ENCODE measurements around the gene NR2F1.

NR2F1 gene

DNA sequence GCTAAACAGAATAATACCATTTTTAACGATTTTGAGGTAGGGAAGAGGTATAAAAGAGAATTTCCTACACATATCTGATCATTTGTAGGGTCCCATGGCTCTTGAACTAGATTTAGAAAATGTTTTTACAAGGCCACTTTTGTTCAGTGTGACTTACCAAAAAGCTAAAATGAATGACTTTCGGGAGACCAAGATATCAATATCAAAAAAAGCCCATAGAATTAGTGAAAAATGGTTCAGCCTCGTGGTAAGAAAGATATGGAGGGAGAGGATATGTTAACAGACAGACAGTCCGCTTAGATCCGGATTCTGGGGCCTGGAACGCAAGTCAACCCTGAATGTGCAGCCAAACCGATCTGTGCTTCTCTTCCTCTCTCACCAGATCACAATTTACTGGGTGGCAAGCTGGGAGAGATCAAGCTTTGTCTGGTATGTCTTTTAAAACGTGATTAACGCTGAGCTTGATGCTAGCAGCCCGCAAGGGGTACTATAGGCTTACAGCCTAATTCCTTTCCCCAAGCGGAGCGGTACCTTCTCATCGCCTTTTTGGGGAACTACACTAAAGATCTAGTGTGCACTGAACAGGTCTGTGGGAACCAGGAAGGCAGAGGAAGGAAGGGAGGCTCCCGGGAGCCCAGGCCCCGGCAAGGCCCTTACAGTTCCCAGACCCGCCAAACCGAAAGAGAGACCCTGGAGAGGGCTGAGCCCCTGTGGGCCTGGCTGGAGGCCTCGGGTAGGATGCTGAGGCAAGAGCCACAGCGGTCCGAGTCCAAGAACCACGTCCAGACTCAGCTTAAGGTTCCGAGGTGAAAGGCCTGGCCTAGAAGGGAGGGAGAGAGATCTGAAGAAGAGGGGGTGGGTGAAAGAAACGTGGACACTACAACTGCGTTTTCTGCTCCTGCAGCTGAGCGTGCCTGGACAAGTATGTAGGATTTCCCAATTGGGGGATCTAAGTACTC lies 4.9 kb upstream of the NR2F1 start:
- no peak for DNase-seq

DNA sequence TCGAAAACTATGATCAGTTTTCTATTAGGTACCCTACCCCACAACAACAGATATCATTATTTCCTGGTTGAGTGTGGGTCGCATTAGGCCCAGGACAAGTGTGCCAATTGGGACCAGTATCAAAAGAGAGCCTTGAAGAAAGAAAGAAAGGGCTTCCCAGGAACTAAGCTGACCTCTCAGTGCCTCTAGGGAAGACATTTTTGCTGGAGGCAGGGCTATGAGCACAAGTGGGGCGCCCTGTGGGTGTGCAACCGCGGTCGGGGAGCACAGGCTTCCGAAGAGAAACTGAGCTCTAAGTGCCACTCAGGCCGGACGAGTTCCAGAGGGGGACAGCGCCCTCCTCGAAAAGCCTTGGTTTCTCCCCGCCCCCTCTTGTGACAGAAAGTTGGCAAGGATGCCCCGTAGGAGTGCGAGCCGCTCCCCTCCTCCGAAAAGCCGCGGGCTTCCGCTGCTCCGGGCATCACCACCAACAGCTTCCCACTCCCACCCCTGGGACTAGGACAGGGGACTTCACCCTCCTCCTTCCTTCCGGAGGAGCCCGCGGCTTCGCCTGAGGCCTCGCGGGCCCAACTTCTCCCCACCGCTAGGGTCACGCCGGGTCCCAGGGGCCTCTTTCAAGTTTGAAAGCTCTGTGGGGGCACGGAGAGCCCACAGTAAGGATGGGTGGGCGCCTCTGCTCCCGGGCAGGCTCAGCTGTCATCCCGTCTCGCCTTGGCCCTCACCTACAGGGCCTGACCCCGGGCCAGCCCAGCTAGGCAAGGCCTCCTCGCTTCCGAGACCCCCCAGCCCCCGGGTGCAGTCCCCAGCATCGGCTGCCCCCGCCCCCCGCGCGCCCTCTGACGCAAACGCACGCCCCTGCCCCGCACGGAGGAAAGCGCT lies 4.0 kb upstream of the NR2F1 start:
- no peak for DNase-seq

DNA sequence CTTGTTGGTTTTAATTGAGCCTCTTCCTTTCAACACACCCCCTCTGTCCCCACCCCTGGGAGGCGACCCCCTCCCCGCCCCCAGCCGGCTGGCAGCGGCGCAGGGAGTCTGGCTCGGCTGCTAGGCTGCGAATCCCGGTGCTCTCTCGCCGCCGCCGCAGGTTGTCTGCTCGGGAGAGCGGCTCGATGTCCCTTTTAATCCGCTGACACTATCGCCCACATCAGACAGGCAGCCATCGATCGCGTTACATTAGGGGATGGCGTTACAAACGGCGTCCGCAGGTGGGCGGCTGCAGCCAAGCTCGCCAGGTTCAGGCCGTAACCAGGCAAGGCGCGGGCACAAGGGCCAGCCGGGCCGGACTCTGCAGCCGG lies 3.3 kb upstream of the NR2F1 start:
- DNase-seq, result no peak

DNA sequence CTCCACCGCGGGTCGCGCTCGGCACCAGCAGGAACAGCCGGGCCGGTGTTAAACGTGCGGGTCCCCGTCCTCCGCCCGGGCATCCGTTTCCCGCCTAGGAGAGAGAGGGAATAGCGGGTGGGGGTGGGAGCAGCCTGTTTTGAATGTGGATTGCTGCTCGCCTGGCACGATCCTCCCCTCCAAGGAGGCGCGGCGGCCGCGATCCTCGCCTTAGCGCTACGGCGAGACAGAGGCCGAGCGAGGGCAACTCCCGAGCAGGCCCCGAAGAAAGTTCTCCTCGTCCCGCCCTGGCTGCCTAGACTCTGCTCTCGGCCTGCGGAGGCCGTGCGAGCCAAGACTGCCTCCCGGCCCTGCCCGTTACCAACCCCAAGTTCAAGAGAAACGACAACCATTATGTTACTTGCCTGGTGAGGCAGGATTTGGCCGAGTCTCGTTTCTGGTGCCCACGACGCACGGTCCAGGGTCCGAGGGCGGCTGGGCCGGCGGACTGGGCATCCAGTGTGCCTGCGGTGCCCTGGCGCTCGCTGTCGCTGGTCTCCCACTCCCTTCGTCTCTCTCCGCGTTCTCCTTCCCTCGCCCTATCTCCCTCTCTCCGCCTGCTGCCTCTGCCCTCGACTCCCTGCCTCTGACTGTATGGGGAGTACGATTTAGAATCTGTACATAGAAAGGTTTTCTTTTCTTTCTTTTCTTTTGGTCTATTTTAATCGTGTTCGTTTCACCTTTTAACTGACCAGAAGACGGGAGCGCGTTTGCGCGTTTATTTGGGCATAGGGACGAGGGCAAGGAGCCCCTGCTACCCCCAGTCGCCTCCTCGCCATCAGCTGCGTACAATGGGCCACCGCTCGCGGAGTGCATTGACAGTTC lies 2.7 kb upstream of the NR2F1 start:
- no peak for DNase-seq

DNA sequence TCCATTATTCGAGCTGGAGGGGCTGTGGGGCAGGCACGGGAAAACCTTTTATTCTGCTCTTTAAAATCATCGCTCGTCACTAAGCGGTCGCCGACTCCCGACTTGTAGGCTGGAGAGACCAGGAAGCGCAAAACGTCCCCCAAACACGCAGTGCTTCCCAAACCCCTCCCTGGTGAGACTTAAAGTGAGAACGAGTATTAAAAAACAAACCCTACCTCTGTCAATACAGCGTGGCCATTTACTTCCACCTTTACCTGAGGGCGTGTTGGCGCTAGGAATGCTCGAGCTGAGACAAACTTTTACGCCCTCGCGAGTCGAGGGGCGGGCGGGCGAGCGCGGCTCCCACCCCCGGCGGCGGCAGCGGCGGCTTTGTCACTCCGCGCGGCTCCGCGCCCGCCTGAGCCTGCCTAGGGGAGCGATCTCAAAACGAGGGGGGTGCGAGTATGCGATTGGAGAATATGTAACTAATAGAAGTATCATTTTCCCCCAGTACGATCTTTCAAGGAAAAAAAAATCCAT lies 2.0 kb upstream of the NR2F1 start, which contains the start of gene NR2F1-AS1:
NR2F1-AS1 (minus strand) TSS at position 293 of the 519 bp plus-strand sequence.
- DNase-seq, result no peak

DNA sequence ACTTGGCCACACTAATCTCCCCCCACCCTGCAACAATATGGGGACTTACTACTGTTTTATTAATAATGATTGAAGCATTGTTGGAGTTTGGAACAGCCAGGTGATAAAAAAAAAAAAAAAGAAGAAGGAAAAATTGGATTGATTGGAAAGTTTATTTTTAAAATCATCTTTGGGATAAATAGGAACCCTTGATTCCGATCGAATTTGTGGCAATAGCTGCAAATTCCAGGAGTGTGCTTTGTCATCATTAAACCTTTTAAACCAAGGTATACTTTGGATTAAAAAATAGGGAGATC lies 907 bp upstream of the NR2F1 start:
- no peak for DNase-seq

DNA sequence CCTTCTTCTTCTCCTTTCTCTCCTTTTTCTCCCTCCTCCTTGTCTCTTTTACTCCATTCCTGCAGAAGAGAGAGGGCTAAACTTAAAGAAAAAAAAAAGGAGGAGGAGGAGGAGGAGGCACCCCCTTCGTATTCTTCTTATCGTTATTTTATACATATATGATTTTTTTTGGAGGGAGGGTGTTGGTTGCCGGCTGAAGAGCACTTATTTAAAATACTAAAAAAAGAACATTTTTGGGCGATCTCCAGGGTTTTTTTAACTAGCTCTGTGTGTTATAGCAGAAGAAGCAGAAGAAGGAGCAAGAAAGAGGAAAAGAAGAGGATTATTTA lies 381 bp downstream of the NR2F1 start:
- no peak for DNase-seq

DNA sequence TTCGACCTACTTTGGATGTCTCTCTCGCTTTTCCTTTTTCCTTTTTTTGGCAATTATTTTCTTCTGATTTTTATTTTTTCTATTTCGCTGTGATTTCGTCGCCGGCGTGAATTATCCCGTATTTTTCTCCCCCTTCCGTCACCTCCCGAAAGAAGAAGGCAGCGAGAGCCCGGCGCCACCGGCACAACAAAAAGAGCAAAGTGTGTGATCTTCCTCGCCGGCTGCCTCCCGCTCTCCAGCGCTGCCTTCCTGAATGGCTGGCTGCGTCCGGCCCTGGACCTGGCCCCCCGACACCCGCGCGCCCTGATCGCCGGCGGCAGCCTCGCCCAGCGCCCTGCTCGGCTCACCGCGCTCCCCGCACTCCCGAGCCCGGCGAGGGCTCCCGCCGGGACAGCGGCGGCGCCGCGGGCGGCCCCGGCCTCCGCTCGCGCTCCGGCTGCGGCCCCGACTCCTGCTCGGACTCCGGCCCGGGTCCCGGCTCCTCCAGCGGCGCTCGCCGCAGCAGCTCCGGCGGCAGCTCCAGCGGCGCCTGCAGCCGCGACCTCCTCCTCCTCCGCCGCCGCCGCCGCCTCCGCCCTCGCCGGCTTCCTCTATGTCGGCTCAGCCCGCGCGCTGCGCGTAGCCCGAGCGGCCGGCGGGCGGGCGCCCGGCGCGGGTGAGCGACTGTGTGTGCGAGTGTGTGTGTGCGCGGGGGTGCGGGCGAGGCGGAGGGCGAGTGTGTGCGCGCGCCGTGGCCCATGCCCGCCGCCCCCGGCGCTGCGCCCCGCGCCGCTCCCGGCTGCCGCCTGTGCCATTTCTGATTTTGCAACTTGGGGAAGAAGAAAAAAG lies 960 bp downstream of the NR2F1 start:
- peak; percentile 11 to 18 for DNase-seq

DNA sequence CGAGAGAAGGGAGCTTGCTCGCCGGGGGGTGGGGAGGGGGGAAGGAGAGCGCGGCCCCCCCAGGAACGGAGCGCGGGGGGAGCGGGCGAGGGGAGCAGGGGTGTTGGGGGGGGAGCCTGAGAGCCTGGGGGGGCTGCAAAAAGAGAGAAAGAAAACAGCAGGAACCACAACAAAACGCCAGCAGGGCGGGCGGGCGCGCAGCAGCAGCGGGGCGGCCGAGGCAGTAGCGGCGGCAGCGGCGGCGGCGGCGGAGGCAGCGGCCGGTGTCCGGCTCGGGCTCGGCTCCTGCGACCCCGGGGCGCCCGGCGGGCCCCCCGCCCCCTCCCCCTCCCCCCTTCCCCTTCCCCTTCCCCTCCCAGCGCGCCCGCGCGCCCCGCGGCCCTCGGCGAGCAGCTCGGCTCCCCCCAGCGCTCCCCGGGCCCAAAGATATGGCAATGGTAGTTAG lies 1.6 kb downstream of the NR2F1 start:
- no peak for DNase-seq

DNA sequence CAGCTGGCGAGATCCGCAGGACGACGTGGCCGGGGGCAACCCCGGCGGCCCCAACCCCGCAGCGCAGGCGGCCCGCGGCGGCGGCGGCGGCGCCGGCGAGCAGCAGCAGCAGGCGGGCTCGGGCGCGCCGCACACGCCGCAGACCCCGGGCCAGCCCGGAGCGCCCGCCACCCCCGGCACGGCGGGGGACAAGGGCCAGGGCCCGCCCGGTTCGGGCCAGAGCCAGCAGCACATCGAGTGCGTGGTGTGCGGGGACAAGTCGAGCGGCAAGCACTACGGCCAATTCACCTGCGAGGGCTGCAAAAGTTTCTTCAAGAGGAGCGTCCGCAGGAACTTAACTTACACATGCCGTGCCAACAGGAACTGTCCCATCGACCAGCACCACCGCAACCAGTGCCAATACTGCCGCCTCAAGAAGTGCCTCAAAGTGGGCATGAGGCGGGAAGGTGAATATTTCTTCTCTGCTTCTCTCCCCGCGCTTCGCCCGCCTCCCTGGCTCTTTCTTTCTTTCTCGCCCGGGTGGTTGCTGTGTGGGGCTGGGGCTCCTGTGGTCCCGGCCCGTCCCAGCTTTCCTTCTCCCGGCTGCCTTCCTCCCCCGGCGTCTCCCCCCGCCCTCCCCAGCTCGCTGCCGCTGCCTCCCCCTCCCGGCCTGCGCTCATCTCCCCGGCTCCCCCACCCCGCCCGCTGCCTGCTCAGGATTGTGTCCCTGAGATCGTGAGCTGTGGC lies 2.2 kb downstream of the NR2F1 start:
- no peak for DNase-seq

DNA sequence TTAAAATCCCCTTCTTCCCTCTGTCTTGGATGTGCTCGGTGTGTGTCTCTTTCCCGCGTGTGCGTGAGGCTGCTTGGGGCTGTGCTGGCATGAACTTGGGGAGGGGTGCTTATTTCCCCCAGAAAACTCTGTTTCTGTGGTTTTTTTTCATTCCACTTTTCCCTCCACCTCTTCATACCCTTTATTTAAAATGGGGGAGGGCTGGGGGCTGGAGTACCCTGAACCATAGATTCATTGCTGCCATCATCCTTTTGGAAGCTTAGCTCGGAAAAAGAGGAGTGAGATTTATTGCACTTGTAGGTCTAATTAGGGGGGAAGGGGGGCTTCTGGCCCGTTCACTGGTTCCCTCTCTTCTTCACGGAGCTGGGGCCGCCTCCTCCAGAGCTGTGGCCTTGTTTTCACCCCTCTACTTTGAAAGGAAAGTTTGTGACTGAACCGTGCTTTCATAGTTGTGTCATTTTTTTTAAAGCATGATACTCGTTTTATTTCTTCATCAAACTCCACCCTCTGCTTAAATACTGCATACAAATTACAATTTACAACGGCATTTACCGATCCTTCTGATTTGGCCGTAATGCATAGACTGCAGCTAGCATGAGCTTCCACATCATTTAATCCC lies 2.9 kb downstream of the NR2F1 start:
- no peak for DNase-seq

DNA sequence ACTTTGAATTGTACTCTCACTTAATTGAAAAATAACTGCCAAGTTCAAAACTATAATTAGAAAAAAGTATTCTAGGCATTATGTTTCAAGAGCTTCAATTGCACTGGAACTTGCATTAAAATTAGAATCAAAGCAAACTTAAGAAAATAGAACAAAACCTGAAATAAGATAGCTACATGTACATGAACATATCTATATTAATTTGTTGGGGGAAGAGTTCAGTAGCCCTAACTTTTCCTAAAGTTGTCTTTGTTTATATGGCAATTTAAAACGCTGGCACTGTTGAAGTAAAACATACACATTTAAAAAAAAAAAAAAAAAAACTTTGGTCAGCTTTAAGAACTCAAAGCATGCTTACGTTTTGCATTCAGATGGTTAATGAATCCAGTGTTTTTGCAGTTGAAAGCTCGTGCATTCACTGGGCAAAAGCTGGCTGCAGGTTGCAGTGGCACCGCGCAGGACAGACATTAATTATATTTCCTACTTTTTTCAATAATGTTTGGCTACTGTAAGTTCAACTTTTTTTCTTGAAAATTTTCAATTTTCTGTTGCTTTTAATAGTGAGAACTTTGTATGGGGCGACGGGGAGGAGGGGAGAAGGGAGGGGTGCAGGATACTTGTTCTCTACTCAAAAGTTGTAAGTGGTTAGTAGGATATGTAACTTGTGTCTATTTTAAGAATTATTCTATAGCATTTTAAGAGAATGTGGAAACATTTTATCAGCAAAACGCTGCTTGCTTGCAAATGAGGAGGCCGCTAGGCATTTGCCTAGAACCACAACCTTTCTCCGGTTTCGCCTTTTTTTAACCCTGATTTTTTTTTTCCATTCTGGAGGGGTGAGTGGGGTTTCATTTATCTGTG lies 3.9 kb downstream of the NR2F1 start:
- no peak for DNase-seq

DNA sequence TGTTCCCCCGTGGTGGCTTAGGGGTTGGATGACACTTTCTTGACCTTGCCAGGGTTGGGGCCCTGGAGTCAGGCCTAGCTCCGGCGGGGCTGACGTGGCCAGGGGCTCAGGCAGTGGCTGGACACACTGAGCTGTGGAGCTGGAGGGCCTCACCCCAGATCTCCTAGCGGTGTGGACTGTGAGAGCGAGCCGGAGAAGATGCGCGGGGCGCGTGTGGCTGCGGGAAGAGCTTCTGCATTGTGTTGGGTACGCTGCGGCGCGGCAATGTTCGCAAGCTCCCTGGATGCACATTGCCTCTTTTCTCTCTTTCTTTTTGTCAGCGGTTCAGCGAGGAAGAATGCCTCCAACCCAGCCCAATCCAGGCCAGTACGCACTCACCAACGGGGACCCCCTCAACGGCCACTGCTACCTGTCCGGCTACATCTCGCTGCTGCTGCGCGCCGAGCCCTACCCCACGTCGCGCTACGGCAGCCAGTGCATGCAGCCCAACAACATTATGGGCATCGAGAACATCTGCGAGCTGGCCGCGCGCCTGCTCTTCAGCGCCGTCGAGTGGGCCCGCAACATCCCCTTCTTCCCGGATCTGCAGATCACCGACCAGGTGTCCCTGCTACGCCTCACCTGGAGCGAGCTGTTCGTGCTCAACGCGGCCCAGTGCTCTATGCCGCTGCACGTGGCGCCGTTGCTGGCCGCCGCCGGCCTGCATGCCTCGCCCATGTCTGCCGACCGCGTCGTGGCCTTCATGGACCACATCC lies 4.8 kb downstream of the NR2F1 start:
- no peak for DNase-seq

DNA sequence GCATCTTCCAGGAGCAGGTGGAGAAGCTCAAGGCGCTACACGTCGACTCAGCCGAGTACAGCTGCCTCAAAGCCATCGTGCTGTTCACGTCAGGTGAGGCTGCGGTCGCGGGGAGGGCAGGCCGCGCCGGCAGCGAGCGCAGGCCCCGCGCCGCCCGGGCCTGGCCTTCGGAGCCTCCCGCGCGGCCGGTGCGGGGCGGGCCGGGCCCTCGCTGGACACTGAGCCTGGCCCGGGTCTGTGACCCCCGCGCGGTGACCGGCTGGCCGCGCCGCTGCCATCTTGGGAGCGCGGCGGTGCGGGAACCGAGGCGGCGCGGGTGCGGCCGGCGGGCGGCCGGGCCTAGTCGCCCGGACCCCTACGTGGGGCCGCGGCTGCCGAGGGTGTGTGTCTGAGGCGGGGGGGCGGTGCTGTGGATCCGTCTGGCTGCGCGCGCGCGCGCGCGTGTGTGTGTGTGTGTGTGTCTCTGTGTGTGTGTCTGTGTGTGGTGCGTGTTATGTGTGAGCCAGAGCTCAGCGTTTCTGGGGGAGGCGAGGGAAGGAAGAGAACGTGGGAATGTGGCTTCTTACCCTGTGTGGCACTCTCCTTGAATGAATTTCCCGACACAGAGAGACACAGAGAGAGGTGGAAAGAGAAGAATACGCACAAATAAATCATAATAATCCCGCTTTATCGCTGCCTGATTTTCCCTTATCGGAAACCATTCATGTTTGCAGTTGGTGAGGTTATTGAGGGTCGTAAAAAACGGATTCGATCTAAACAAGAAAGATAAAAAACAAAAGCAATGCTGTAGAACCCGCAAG lies 5.5 kb downstream of the NR2F1 start:
- DNase-seq, result no peak

DNA sequence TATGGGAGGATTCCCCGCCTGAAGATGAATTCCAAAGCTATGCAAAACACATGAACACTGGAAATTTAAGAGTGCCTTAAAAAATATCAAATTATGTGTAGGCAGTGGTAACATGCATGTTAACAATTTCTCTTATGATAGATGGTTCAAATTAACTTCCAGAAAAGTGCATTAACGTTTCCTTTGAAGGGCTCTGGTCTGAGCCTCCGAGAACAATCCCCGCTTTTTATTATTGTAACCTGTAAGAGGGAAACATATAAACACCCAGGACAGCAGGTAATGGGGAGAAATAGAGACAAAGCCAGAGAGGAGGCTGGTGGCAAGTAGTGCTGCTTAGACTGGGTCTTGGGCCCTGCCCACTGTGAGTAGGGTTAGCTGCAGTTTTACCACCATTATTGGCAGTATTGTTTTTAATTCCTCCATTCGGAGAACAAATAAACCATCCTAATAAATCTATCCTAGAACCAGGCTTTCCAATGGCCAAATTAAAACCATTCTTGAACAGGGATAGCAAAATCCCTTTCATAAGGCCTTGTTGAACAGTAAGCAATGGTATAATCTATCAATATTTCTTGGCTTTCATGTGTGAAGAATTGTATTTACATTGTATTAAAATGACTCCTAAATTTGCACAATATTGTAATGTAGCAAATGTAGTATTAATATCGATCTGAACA lies 6.3 kb downstream of the NR2F1 start:
- DNase-seq, result no peak

DNA sequence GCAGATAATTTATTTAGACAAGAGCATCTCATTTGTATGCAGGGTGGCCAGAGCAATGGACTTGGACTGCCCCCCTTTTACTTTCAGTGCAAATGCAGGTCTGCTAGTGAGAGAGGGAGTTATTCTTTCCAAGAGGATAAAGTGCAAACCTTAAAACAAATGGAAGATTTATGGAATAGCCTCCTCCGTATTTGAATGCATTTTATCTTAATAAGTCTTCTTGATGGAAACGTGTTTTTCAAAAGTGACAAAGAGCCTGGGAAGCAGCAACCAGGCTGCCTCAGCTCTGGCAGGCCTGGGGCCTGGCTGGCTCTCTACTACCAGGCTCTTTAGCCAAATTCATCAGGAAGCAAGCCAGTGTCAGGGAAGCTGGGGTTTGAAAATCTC lies 6.8 kb downstream of the NR2F1 start:
- DNase-seq, result no peak

DNA sequence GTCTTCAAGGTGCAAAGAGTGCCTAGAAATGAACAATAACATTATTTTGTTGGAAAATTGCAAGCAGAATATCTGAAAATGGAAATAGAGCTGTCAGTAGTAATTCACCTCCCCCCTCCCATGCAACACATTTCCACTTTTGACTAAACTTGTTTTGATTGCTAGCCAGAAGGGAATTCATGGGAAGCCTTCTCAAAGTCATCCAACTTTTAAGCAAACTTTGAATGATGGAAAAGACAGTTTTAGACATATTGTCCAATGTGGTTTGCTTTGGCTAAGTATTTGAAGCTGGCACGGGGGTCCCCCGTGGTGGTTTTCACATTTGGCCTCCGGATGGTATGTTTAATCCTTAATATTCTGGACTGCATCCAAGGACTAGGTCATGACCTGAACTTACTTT lies 7.5 kb downstream of the NR2F1 start:
- no peak for DNase-seq

Measured in NCI-H1930 (cell line).